KG1 (cell line): ENCODE data around the gene GPR78.

Experiments used
- DNase-seq: peaks from one replicate; lab custom pipeline; 2025; lab: John Stamatoyannopoulos, UW

Gene GPR78

GRCh38 chr4:8600266-8600665 lies 20.1 kb downstream of the GPR78 start:
- no peak for DNase-seq

DNA sequence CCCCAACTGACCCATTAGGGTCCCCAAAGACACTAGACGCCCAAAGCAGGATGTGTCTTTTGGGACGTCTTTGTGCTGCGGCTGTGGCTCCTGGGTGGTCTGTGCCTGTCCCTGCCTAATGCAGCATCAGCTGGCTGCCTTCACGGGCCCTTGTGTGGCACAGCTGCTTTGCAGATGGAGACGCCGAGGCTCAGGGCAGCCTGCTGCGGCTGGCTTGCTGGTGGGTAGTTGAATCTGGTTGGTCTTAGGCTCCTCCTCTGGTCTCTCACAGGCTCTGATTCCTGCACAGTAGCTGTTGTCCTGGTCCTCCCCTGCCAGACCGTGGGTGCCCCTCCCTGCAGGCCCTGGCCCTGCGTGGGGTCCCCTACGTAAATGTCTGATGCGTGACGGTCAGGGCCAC lies 20.5 kb downstream of the GPR78 start:
- DNase-seq = no peak

DNA sequence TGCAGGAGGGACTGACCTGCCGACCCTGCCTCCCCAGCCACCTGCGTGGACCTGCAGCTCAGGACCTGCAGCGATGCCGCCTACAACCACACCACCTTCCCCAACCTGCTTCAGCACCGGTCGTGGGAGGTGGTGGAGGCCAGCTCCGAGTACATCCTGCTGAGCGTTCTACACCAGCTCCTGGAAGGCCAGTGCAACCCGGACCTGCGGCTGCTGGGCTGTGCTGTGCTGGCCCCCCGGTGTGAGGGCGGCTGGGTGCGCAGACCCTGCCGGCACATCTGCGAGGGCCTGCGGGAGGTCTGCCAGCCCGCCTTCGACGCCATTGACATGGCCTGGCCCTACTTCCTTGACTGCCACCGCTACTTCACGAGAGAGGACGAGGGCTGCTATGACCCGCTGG lies 20.9 kb downstream of the GPR78 start:
- no peak for DNase-seq

GRCh38 chr4:8601556-8601955 lies 21.4 kb downstream of the GPR78 start:
- no peak for DNase-seq

- no peak for DNase-seq
These were observed 22.7 kb downstream of the GPR78 start for GRCh38 chr4:8602686-8603430.

- DNase-seq = no peak
These were observed 23.7 kb downstream of the GPR78 start for GRCh38 chr4:8603931-8604330.

- no peak for DNase-seq
These were observed 25.1 kb downstream of the GPR78 start for GRCh38 chr4:8605289-8605688.

DNA sequence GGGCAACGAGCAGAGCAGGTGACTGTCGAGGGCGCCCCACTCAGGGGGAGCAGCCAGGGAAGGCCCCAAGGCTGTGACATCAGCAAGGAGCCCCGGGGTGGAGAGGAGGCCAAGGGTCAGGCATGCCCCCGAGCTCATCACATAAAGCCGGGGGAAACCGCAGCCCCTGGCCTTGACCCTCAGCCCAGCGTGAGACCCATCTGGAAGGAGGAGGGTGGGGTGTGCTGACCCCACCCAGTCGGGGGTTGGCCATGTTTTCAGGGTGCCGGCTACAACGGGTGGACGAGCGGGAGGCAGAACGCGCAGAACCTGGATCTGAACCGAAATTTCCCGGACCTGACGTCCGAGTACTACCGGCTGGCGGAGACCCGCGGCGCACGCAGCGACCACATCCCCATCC lies 26.3 kb downstream of the GPR78 start:
- DNase-seq = no peak

DNA sequence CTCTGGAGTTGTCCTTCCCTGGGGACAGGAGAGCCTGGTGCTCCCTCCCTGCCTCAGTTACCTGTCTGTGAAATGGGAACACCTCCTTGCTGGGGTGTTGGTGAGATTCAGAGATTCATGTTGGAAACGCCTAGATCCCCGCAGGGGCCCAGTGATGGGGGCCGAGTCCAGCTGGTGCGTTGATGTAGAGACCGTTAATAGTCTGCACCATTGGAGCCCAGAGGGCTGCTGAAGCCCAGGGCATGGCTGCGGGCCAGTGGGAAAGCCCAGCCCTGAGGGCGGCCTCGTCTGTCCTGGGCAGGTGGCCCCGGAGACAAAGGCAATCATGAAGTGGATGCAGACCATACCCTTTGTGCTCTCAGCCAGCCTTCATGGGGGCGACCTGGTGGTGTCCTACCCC lies 26.8 kb downstream of the GPR78 start:
- DNase-seq = no peak

- no peak for DNase-seq
These were observed 27.6 kb downstream of the GPR78 start for GRCh38 chr4:8607603-8608481.

- DNase-seq = no peak
These were observed 28.7 kb downstream of the GPR78 start for GRCh38 chr4:8608714-8609391.

GRCh38 chr4:8609406-8609805 lies 29.2 kb downstream of the GPR78 start:
- no peak for DNase-seq

- DNase-seq = no peak
These were observed 29.7 kb downstream of the GPR78 start for GRCh38 chr4:8609824-8610350.

- DNase-seq = no peak
These were observed 30.8 kb downstream of the GPR78 start for GRCh38 chr4:8610858-8611616.

DNA sequence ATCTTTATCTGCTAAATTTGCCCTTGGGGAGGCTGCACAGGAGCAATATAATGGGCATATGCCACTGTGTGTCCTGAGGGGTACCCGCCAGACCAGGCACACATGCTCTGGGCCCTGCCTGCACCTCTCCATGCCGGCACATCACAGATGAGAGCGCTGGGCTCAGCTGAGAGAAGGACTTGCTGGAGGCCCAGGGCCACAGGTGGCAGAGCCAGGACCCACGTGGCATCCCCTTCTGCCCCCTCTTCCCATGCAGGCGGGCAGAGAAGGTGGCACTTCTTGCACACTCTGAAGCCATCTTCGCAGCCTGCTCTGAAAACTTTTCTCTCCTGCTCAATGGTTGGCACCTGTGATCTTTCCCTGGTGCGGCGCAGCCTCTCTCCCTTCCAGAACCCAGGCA lies 32.5 kb downstream of the GPR78 start:
- DNase-seq = no peak

DNA sequence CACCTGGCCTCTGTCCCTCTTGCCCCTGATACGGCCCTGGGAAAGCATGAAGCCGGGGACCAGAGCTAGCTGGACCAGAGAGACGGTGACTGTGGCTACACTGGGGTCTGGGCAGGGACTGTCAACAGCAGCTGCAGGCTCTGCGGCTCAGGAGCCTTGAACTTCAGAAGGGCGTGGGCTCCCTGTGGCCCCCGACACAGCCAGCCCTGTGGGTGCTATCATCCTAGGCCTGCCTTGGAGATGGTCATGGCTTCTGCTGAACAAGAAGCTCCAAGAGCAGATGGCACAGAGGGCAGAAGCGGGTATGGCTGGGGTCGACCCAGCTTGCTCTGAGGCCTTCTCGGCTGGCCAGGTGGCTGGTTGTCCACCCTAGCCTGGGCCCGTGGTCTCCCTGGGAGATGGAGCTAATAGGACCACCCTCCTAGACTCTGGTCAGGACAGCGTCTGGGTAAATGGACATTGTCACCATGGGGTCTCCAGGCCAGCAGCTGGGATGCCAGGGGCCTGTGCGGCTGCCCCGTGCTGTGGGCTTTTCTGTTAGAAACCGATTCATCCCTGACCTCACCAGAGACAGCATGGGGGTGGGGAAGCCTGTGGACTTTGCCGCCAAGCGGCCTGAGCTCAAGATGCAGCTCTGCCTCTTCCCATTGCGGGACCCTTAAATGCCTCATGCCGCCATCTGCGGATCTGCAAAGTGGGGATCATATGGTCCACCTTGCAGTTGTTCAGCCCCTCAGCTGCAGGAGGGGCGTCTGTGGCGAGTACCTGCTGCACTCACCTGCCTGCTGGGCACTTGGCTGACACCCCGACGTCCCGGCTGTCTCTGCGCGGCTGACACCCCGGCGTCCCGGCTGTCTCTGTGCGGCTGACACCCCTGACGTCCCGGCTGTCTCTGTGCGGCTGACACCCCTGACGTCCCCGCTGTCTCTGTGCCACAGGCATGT lies 33.5 kb downstream of the GPR78 start:
- no peak for DNase-seq

DNA sequence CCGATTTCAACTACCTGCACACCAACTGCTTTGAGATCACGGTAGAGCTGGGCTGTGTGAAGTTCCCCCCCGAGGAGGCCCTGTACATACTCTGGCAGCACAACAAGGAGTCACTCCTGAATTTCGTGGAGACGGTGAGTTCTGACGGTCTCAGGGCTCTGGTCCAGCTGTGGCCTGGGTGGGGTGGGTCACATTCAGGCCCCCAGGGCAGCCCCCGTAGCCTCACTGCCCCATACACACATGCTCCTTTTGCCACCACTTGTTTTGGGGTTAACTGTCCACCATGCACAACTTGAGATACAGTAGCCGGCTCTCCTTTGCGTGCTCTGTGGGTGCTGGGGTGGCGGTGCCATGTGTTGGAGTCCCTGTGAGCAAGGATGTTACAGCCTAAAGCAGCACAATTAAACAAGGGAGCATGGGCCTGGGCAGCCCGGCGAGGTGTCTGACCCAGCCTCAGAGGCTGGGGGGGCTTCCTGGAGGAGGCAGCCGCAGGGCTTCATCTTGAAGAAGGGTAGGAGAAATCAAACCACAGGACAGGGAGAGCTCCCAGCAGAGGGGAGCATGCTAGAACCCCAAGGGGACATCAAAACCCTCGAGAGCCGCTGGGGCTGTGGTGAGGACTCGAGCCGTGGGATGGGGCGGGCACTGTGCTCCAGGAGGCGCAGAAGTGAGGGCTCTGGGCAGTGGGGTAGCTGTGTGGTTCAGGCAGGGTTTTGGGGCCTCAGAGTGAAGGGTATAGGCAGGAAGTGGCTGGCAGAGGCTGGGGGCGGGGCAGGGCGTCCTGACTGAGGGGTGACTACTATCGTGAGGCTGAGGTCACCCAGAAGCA lies 34.4 kb downstream of the GPR78 start:
- DNase-seq = no peak

DNA sequence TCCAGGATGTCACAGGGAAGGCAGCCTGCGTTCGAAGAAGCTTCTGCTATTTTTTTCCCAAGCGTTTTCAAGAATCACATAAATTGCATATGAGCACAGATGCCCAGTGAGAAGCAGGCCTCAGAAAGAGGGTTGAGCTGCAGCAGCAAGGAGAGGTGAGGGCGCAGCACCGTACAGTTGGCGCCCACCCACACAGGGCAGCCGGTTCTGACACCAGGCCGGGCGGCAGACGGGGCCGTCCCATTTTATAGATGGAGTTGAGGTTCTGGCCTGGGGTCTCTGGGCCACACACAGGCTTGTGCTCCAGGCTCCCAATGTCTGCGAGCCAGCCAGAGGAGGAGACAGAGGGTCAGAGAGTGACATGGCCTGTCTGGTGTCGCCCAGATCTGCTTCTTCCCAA lies 35.2 kb downstream of the GPR78 start:
- DNase-seq = no peak

DNA sequence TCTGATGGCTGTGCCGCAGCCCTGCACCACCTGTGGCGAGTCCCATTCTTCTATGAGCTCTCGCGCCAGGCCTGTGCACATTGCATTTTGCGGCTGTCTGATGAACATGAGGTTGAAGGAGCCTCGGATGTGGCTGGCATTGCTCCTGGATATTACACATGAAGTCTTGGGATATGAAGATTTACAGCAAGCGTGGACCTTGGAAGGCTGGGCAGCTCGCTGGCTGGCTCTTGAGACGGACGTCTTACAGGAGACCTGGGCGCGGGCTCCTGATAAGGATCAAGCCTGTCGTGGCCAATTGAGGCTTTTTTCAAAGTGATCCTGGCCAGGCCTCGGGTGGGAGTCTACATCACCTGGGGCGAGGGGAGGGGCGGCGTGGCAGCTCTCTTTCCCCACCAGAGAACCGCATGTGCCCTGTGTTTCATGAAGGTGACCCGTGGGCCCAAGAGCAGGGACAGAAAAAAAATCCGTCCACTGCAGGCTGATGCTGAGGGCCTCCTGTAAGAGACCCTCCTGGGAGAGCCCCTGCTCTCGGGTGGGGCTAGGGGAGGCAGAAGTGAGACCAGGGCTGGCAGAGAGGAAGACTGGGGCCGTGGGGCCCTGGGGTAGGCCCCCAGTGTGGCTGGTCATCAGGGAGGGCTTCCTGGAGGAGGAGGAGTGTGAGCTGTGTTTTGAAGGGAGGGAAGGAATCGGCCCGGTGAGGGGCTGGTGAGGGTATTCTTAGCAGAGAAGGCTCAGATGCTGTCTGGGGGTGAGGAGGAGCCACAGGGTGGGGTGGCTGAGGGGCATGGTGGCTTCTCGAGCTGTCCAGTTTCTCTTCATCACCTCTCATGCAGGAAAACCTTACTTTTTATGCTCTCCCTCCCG lies 36.0 kb downstream of the GPR78 start:
- no peak for DNase-seq
